ENCODE results near the gene ADAM33. TPM values are rescaled to one million over a fixed set of nuclear protein-coding genes. Genes with fewer than 3 reads are reported as not detected.

The ADAM33 gene
- 83.0 to 91.1 TPM (median 87.4 TPM) in 3 replicates for total RNA-seq

DNA sequence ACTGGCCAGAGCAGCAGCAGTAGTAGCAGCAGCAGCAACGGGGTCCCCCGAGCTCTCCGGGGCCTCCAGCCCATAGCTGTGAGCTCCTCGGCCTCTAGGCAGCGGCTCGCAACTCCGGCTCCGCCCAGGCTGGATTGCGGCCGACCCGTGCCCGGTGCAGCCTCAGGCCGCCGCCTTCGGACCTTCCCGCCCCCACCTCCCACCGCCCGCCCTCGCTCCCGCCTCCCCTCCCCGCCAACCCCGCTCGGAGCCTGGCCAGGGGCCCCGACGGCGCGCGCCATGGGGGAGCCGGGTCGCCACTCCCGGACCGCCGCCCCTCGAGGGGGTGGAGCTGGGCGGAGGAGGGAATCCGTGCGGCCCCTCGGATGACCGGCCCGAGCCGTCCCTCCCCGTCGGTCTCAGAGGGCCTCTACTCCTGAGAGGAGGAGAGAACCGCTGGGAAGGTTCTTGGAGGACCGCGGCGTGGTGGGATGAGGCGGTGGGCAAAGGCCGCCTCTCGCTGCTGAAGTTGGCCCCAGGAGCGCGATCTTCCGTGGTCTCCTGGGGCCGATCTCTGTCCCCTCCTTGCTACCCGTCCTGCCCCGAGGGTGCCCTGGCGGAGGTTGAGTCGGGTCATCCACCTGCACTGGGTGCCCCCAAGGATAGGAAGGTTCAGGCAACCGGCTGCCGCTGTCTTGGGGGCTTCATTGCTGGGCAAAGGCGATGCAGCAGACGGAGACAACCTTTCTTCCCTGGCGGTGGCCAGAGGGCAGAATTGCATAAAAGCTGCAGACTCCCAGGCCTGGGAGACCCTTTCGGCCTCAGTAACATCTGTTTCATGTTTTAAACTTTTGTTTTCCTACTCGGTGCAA, at the start of gene ADAM33:
Gene ADAM33, minus strand, starts transcription at position 80 of the 851 bp plus-strand sequence. Its CDS starts 6 bp downstream, at position 74.
- H3K27me3 Mint-ChIP-seq (ENCODE audit: low read depth): peaks cover 53% of the 10 kb centered on the region
- peak within 1 kb of the TSS; percentile 83 for H3K27ac Mint-ChIP-seq
- H3K4me3 Mint-ChIP-seq: peak within 1 kb of the TSS; percentile 73
- TF ChIP-seq, protein P1, sequence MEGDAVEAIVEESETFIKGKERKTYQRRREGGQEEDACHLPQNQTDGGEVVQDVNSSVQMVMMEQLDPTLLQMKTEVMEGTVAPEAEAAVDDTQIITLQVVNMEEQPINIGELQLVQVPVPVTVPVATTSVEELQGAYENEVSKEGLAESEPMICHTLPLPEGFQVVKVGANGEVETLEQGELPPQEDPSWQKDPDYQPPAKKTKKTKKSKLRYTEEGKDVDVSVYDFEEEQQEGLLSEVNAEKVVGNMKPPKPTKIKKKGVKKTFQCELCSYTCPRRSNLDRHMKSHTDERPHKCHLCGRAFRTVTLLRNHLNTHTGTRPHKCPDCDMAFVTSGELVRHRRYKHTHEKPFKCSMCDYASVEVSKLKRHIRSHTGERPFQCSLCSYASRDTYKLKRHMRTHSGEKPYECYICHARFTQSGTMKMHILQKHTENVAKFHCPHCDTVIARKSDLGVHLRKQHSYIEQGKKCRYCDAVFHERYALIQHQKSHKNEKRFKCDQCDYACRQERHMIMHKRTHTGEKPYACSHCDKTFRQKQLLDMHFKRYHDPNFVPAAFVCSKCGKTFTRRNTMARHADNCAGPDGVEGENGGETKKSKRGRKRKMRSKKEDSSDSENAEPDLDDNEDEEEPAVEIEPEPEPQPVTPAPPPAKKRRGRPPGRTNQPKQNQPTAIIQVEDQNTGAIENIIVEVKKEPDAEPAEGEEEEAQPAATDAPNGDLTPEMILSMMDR (IDR thresholded peaks at IDR 0.05; ENCODE audit: unreplicated experiment): no peak
- DNase-seq (ENCODE audit: low spot score in 2 of 2, unreplicated experiment in 2 of 2): peak in 1 of 2 experiments; percentile 54
- no peaks in the 10 kb centered on the region for H3K36me3 Mint-ChIP-seq
- H3K4me1 Mint-ChIP-seq: peaks cover 49% of the 10 kb centered on the region
- no peaks in the 10 kb centered on the region for H3K9me3 Mint-ChIP-seq

GRCh38 chr20:3730803-3731672, 49.2 kb upstream of the ADAM33 start:
- Mint-ChIP-seq H3K27me3 (ENCODE audit: low read depth) (peaks cover 46% of the 10 kb centered on the region), H3K4me3 (peak overlapping the region; percentile 21)

GRCh38 chr20:3729811-3730540, 48.2 kb upstream of the ADAM33 start:
- no peak for DNase-seq (ENCODE audit: low spot score in 2 of 2, unreplicated experiment in 2 of 2)
- TF ChIP-seq, protein P1 (IDR thresholded peaks at IDR 0.05; ENCODE audit: unreplicated experiment): no peak
- H3K9me3 Mint-ChIP-seq: no peaks in the 10 kb centered on the region
- H3K4me1 Mint-ChIP-seq: peaks cover 32% of the 10 kb centered on the region
- H3K27me3 Mint-ChIP-seq (ENCODE audit: low read depth): peaks cover 48% of the 10 kb centered on the region
- no peak overlapping the region for H3K27ac Mint-ChIP-seq
- no peak overlapping the region for H3K4me3 Mint-ChIP-seq
- H3K36me3 Mint-ChIP-seq: no peaks in the 10 kb centered on the region

More at GRCh38 chr20:3730803-3731672, 49.2 kb upstream of the ADAM33 start:
- no peaks in the 10 kb centered on the region for H3K36me3 Mint-ChIP-seq
- H3K9me3 Mint-ChIP-seq: no peaks in the 10 kb centered on the region
- peaks cover 32% of the 10 kb centered on the region for H3K4me1 Mint-ChIP-seq
- H3K27ac Mint-ChIP-seq: no peak overlapping the region
- no peak for DNase-seq (ENCODE audit: low spot score in 2 of 2, unreplicated experiment in 2 of 2)
- TF ChIP-seq, protein P1 (IDR thresholded peaks at IDR 0.05; ENCODE audit: unreplicated experiment): no peak

GRCh38 chr20:3729378-3729777, 47.6 kb upstream of the ADAM33 start:
- Mint-ChIP-seq H3K4me3 (no peak overlapping the region), H3K9me3 (no peaks in the 10 kb centered on the region), H3K27me3 (ENCODE audit: low read depth) (peaks cover 52% of the 10 kb centered on the region), H3K36me3 (no peaks in the 10 kb centered on the region), H3K4me1 (peaks cover 29% of the 10 kb centered on the region), H3K27ac (no peak overlapping the region)
- TF ChIP-seq, protein P1 (IDR thresholded peaks at IDR 0.05; ENCODE audit: unreplicated experiment): no peak
- DNase-seq (ENCODE audit: low spot score in 2 of 2, unreplicated experiment in 2 of 2): no peak

DNA sequence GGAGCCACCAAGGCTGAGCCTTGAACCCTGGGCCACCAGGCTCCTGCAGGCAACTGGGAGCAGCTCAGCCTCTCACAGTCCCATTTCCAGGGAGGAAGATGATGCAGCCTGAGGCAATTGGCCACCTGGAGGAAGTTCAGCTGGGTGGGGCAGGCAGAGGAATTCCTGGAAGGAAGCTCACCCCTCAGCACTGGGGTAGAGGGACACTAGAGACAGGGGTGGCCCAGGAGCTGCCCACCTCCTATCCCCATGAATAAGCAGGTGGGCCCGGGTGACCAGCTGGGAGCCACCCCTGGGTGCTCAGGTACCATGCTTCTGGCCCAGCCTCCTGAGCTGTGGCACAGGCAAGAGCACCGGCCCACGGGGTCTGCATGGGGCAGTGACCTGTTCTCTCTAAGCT, 47.1 kb upstream of the ADAM33 start:
- TF ChIP-seq, protein P1 (IDR thresholded peaks at IDR 0.05; ENCODE audit: unreplicated experiment): no peak
- no peak for DNase-seq (ENCODE audit: low spot score in 2 of 2, unreplicated experiment in 2 of 2)
- Mint-ChIP-seq H3K9me3 (no peaks in the 10 kb centered on the region), H3K4me1 (peaks cover 26% of the 10 kb centered on the region), H3K36me3 (no peaks in the 10 kb centered on the region), H3K27ac (no peak overlapping the region), H3K4me3 (no peak overlapping the region), H3K27me3 (ENCODE audit: low read depth) (peaks cover 53% of the 10 kb centered on the region)

Data from mesothelial cell of epicardium (in vitro differentiated cells).